Caco-2 (cell line): ENCODE data around the gene NAA15. TPM values are rescaled to one million over a fixed set of nuclear protein-coding genes. Genes with fewer than 3 reads are reported as not detected.
"Not testable (repeated sequence)": the region's sequence is repeated elsewhere in the genome, so short reads cannot be mapped to it uniquely, and the experiment has no call there.

Experiments used
- Bru-seq: library from RNA; stranded (reverse); fragments of 400-500 nt; gene quantifications from one replicate; lab custom pipeline; 2021; lab: Mats Ljungman, UMichigan
- BruChase-seq, 2 experiments: library from RNA; stranded (reverse); fragments of 400-500 nt; gene quantifications; one replicate each; lab custom pipeline; 2021; lab: Mats Ljungman, UMichigan
- BruUV-seq: library from RNA; stranded (reverse); fragments of 400-500 nt; replicated peaks from 2 replicates; lab custom pipeline; 2021; lab: Mats Ljungman, UMichigan
- CTCF ChIA-PET: fragments of 300-600 bp; sonication (Branson Sonifier 250); formaldehyde crosslinking; loops from one replicate; lab custom pipeline; 2022; ENCODE audit warnings: antibody characterized with exemption; lab: Charles Lee
- POLR2A ChIA-PET: fragments of 300-600 bp; sonication (Branson Sonifier 250); formaldehyde crosslinking; loops from one replicate; lab custom pipeline; 2022; ENCODE audit warnings: antibody characterized with exemption; lab: Charles Lee
- DNase-seq, 2 experiments: peaks; one replicate each; pipeline versions ENCODE4 v3.0.0 to v3.0.0-alpha.2; 2020 to 2022
- H3K27me3 ChIP-seq: replicated peaks from 2 replicates; pipeline ENCODE4 v1.6.0; 2011; ENCODE audit warnings: low read length; ENCODE audit not compliant: control insufficient read depth, insufficient read depth
- H3K36me3 ChIP-seq: 2 replicates; pipeline ENCODE4 v1.5.1; 2011; ENCODE audit warnings: low read length; ENCODE audit not compliant: control insufficient read depth, insufficient read depth
- H3K4me1 ChIP-seq: fragments of 250-450 bp; sonication (Bioruptor Pico); 2 replicates; pipeline ENCODE4 v1.5.1; 2020; ENCODE audit warnings: mild to moderate bottlenecking
- H3K4me3 ChIP-seq: 2 replicates; pipeline ENCODE4 v1.5.1; 2011; ENCODE audit warnings: low read depth, mild to moderate bottlenecking, control low read depth, low read length
- H3K9me3 ChIP-seq: fragments of 250-450 bp; sonication (Bioruptor Pico); 2 replicates; pipeline ENCODE4 v1.5.1; 2020; ENCODE audit warnings: mild to moderate bottlenecking, moderate library complexity
- H3K27ac Mint-ChIP-seq: one replicate; pipeline ENCODE4 v1.8.0; 2022; ENCODE audit warnings: mixed read lengths; ENCODE audit not compliant: unreplicated experiment
- H3K27me3 Mint-ChIP-seq: one replicate; pipeline ENCODE4 v1.8.0; 2022; ENCODE audit warnings: mixed read lengths; ENCODE audit not compliant: insufficient read depth, unreplicated experiment
- H3K36me3 Mint-ChIP-seq: one replicate; pipeline ENCODE4 v1.8.0; 2022; ENCODE audit warnings: mild to moderate bottlenecking, mixed read lengths; ENCODE audit not compliant: insufficient read depth, unreplicated experiment
- H3K4me1 Mint-ChIP-seq: one replicate; pipeline ENCODE4 v1.8.0; 2022; ENCODE audit warnings: low read depth, mixed read lengths; ENCODE audit not compliant: unreplicated experiment
- H3K4me3 Mint-ChIP-seq: one replicate; pipeline ENCODE4 v1.8.0; 2022; ENCODE audit warnings: mild to moderate bottlenecking, moderate library complexity, mixed read lengths; ENCODE audit not compliant: unreplicated experiment
- H3K9me3 Mint-ChIP-seq: one replicate; pipeline ENCODE4 v1.8.0; 2022; ENCODE audit warnings: mixed read lengths; ENCODE audit not compliant: unreplicated experiment
- CTCF ChIP-seq, 2 experiments: fragments of 200-600 bp in 1 of 2; IDR thresholded peaks; 1 replicate in 1 of 2; 2 replicates in 1 of 2; pipeline versions ENCODE4 v1.5.1 to v1.8.0; 2011 to 2022; ENCODE audit warnings: antibody characterized with exemption in 1 of 2, control low read depth in 1 of 2, inconsistent platforms in 1 of 2, low read depth in 1 of 2, low read length in 1 of 2, mild to moderate bottlenecking in 1 of 2, moderate library complexity in 1 of 2; ENCODE audit not compliant: insufficient read depth in 1 of 2, severe bottlenecking in 1 of 2, unreplicated experiment in 1 of 2
- intact Hi-C: fragments of 100-400 bp; cut with micrococcal nuclease; formaldehyde crosslinking; loops from one replicate; pipeline ENCODE4 v1.10.0; 2022; ENCODE audit not compliant: unreplicated experiment
- long read RNA-seq: library from polyadenylated mRNA; stranded (forward); transcript quantifications from one replicate; pipeline ENCODE4 v2.0.0, GENCODE V29; 2022
- total RNA-seq: library from RNA; stranded (reverse); gene quantifications from 2 replicates; pipeline ENCODE4 v1.2.3, GENCODE V29; 2022

NAA15 gene
- total RNA-seq: 63.1 and 71.6 TPM in 2 replicates
- Bru-seq, nascent RNA: percentile 90 among the genes with signal in this experiment
- BruChase-seq, experiment 1, labeled RNA remaining after a 2-hour chase: percentile 90 among the genes with signal in this experiment
- BruChase-seq, experiment 2, labeled RNA remaining after a 6-hour chase: percentile 89 among the genes with signal in this experiment
- long read RNA-seq, full-length matches to known transcripts: 29 of 36 reads
- long read RNA-seq, partial matches to known transcripts: 4 of 36 reads
- long read RNA-seq, other reads (novel, unspliced or antisense): 3 of 36 reads

- peaks cover 26% of the 10 kb centered on the region for H3K36me3 Mint-ChIP-seq
- no TSS peak for BruUV-seq
- H3K4me3 ChIP-seq: peak within 1 kb of the TSS; percentile 99
- H3K9me3 ChIP-seq: no peaks in the 10 kb centered on the region
- DNase-seq: peak; percentile 98
- H3K27ac Mint-ChIP-seq: peak within 1 kb of the TSS; percentile 97
- H3K4me1 ChIP-seq: peaks cover 11% of the 10 kb centered on the region
- ChIA-PET CTCF (interaction anchor here (0.8 to 2.4 kb wide), 3 partner anchors 89 to 271 kb away, joined by 3 to 18 read pairs (median 4); no protein-coding TSS in a partner anchor), POLR2A (interaction anchor here (0.5 to 2.7 kb wide), 8 partner anchors 124 to 1054 kb away, joined by 3 to 44 read pairs (median 4); partner anchors contain the start of gene ELF2)
- peak within 1 kb of the TSS; percentile 96 for H3K4me3 Mint-ChIP-seq
- no peaks in the 10 kb centered on the region for H3K36me3 ChIP-seq
- H3K27me3 Mint-ChIP-seq: no peaks in the 10 kb centered on the region
- H3K4me1 Mint-ChIP-seq: no peaks in the 10 kb centered on the region
- H3K9me3 Mint-ChIP-seq: no peaks in the 10 kb centered on the region
- no peak for TF ChIP-seq CTCF (IDR thresholded peaks at IDR 0.05; ENCODE audit: insufficient read depth in 1 of 2, low read depth in 1 of 2, low read length in 1 of 2, severe bottlenecking in 1 of 2, unreplicated experiment in 1 of 2)
- intact Hi-C loops: loop anchor here (1.0 to 5.0 kb wide), 3 partner anchors 124 to 218 kb away; partner anchors contain the start of genes ELF2 and RAB33B
- H3K27me3 ChIP-seq: no peaks in the 10 kb centered on the region
Observed at GRCh38 chr4:139301113-139301820, at the start of gene NAA15. Gene NAA15 (plus strand): TSS chr4:139301505. CDS start chr4:139301778, 273 bp downstream.

GRCh38 chr4:139253046-139253445, 48.3 kb upstream of the NAA15 start:
- Histone ChIP-seq H3K27me3 (no peaks in the 10 kb centered on the region), H3K9me3 (no peaks in the 10 kb centered on the region), H3K36me3 (no peaks in the 10 kb centered on the region), H3K4me1 (no peaks in the 10 kb centered on the region), H3K4me3 (no peak overlapping the region)
- no peaks in the 10 kb centered on the region for H3K36me3 Mint-ChIP-seq
- DNase-seq: no peak
- ChIA-PET POLR2A (no interaction called here), CTCF (no interaction called here)
- no peaks in the 10 kb centered on the region for H3K27me3 Mint-ChIP-seq
- no TSS peak for BruUV-seq
- intact Hi-C loops: no loop called here
- no peaks in the 10 kb centered on the region for H3K4me1 Mint-ChIP-seq
- no peak for TF ChIP-seq CTCF (IDR thresholded peaks at IDR 0.05; ENCODE audit: insufficient read depth in 1 of 2, low read depth in 1 of 2, low read length in 1 of 2, severe bottlenecking in 1 of 2, unreplicated experiment in 1 of 2)
- H3K27ac Mint-ChIP-seq: no peak overlapping the region
- H3K9me3 Mint-ChIP-seq: no peaks in the 10 kb centered on the region
- no peak overlapping the region for H3K4me3 Mint-ChIP-seq

- no peak for TF ChIP-seq CTCF (IDR thresholded peaks at IDR 0.05; ENCODE audit: insufficient read depth in 1 of 2, low read depth in 1 of 2, low read length in 1 of 2, severe bottlenecking in 1 of 2, unreplicated experiment in 1 of 2)
- Mint-ChIP-seq H3K4me1 (no peaks in the 10 kb centered on the region), H3K27ac (no peak overlapping the region), H3K27me3 (no peaks in the 10 kb centered on the region), H3K4me3 (no peak overlapping the region), H3K36me3 (no peaks in the 10 kb centered on the region), H3K9me3 (no peaks in the 10 kb centered on the region)
- Histone ChIP-seq H3K4me3 (no peak overlapping the region), H3K27me3 (no peaks in the 10 kb centered on the region), H3K36me3 (no peaks in the 10 kb centered on the region), H3K4me1 (no peaks in the 10 kb centered on the region), H3K9me3 (no peaks in the 10 kb centered on the region)
- no TSS peak for BruUV-seq
- ChIA-PET CTCF (no interaction called here), POLR2A (no interaction called here)
- intact Hi-C loops: no loop called here
- DNase-seq: no peak
Observed at GRCh38 chr4:139253713-139254112, 47.6 kb upstream of the NAA15 start.

- H3K36me3 ChIP-seq, H3K4me3 Mint-ChIP-seq, H3K4me1 Mint-ChIP-seq, H3K27me3 ChIP-seq, H3K4me3 ChIP-seq, H3K27me3 Mint-ChIP-seq, H3K36me3 Mint-ChIP-seq, POLR2A ChIA-PET, H3K9me3 ChIP-seq, H3K4me1 ChIP-seq, H3K9me3 Mint-ChIP-seq, BruUV-seq, DNase-seq, intact Hi-C loops, H3K27ac Mint-ChIP-seq, CTCF ChIA-PET: not testable (repeated sequence)
Observed at GRCh38 chr4:139255581-139255980, 45.7 kb upstream of the NAA15 start.
